ENCODE data around the gene NT5DC2.

Gene NT5DC2

DNA sequence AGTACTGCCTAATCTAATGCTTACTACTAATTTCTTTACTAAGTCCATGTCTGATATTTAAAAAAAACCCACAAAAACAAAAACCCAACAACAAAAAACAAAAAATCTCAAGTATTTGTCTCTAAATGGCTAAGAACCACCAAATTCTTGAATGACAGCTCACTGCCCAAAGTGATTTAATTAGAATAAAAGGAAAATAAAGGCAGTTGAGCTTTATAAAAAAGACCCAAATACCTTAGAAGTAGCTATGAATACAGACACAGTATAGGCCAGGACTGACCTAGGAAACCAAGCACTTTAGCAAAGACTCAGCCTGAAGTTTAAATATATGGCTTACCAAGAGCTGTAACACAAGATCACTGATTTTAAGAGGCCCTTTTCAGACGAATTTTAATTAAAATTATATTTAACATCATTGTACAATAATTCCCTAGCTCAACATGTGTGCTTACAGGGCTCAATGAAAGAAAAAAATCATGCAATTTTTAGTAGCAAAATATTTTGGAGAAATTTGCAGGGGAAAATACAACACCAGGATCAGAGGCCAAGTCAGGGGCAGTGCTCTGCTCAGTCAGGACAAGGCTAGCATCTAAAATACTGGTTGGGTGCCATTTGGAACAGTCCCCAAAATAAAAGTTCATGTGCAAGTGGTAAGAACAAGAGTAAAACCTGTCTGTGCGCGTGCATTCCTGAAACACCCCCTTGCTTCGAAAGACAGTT, 27.5 kb upstream of the NT5DC2 start:
- no peak overlapping the region for H3K27ac ChIP-seq
- TF ChIP-seq, protein P1, sequence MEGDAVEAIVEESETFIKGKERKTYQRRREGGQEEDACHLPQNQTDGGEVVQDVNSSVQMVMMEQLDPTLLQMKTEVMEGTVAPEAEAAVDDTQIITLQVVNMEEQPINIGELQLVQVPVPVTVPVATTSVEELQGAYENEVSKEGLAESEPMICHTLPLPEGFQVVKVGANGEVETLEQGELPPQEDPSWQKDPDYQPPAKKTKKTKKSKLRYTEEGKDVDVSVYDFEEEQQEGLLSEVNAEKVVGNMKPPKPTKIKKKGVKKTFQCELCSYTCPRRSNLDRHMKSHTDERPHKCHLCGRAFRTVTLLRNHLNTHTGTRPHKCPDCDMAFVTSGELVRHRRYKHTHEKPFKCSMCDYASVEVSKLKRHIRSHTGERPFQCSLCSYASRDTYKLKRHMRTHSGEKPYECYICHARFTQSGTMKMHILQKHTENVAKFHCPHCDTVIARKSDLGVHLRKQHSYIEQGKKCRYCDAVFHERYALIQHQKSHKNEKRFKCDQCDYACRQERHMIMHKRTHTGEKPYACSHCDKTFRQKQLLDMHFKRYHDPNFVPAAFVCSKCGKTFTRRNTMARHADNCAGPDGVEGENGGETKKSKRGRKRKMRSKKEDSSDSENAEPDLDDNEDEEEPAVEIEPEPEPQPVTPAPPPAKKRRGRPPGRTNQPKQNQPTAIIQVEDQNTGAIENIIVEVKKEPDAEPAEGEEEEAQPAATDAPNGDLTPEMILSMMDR (IDR thresholded peaks at IDR 0.05), result no peak
- DNase-seq (ENCODE audit: low spot score), result no peak
- H3K4me3 ChIP-seq, result no peak overlapping the region

DNA sequence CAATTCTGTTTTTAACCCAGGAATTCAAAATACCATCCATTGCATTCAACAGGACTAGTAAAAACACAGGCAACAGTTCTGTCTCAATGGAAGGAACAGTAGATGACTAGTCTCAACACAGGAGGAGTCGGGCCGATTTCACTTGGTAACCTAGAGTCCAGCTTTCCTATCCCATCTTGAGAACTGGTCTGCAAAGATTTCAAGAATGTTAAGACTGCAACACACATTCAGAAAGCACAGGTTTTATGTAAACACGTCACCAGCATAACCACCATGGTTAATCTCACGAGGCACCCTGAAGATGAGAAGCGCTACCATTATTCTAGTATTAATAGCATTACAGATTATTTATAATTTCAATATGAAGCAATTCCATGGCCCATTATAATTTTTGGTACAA, 24.8 kb upstream of the NT5DC2 start:
- DNase-seq (ENCODE audit: low spot score), result no peak
- Histone ChIP-seq H3K27ac (no peak overlapping the region), H3K4me3 (no peak overlapping the region)
- TF ChIP-seq, protein P1 (IDR thresholded peaks at IDR 0.05), result no peak

GRCh38 chr3:52557011-52557960, 23.6 kb upstream of the NT5DC2 start:
- TF ChIP-seq, protein P1 (IDR thresholded peaks at IDR 0.05), result no peak
- no peak for DNase-seq (ENCODE audit: low spot score)
- Histone ChIP-seq H3K4me3 (no peak overlapping the region), H3K27ac (no peak overlapping the region)

DNA sequence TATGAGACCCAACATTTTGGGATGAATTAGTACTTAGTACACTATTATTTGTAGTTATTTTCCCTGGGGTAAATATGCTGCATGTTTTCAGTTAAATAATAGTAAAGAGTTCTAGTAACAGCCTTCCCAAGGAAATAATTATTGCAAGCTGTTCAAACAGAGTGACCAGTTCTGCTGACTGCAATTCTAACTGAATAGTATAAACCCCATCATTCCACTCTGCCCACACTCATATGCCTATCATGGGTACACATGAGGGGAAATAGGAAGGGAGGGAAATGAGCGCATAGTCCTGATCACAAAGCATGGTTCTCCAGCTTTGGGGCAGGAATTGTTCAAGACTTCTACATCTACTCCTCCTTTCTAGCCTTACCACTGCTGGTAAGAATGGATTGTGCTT, 21.4 kb upstream of the NT5DC2 start:
- no peak overlapping the region for H3K4me3 ChIP-seq
- TF ChIP-seq, protein P1 (IDR thresholded peaks at IDR 0.05), result no peak
- H3K27ac ChIP-seq, result no peak overlapping the region
- DNase-seq (ENCODE audit: low spot score), result no peak

- no peak overlapping the region for H3K27ac ChIP-seq
- no peak overlapping the region for H3K4me3 ChIP-seq
- TF ChIP-seq, protein P1 (IDR thresholded peaks at IDR 0.05), result no peak
Measured at GRCh38 chr3:52554026-52554755, 20.5 kb upstream of the NT5DC2 start.

DNA sequence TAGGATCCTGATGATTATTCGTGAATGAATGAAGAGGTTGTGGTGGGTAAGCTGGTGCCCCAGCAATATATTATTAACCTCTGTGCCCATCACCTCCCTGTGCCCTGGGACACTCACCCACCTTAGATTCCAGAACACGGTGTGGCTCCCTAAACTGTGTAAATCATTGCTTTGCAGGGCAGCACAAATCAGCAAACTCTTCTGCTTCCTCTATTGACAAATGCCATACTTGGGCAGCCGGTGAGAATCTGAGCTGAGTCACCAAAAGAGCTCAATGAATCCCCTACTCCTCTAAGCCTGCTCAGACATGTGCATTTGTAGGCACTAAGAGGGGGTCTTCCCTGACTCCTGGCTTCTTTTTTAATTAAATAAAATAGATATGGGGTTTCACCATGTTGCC, 18.4 kb upstream of the NT5DC2 start:
- TF ChIP-seq, protein P1 (IDR thresholded peaks at IDR 0.05), result no peak
- Histone ChIP-seq H3K4me3 (no peak overlapping the region), H3K27ac (no peak overlapping the region)
- DNase-seq (ENCODE audit: low spot score), result no peak

More at GRCh38 chr3:52554026-52554755, 20.5 kb upstream of the NT5DC2 start:
- no peak for DNase-seq (ENCODE audit: low spot score)

Measured in coronary artery (tissue), 2 donors.